SK-N-SH (cell line): ENCODE data around the gene EEF1AKMT4. TPM values are rescaled to one million over a fixed set of nuclear protein-coding genes. Genes with fewer than 3 reads are reported as not detected.

Experiments
- CTCF ChIA-PET: fragments of 300-600, 350-600 bp; formaldehyde crosslinking; extraction: SDS; loops from one replicate; lab custom pipeline; 2021; lab: Yijun Ruan, JAX
- POLR2A ChIA-PET: fragments of 350-600 bp; sonication (Branson Sonifier 250); formaldehyde crosslinking; extraction: SDS; loops from one replicate; lab custom pipeline; 2020; ENCODE audit warnings: antibody characterized with exemption, inconsistent platforms; lab: Yijun Ruan, JAX
- DNase-seq: peaks from one replicate; pipeline ENCODE4 v3.0.0; 2012
- H2AFZ ChIP-seq: fragments of 200-600 bp; sonication (generic); 2 replicates; pipeline ENCODE4 v1.8.1; 2016; ENCODE audit warnings: antibody characterized with exemption, mild to moderate bottlenecking, low read depth
- H3F3A ChIP-seq: fragments of 200-600 bp; sonication (generic); replicated peaks from 2 replicates; pipeline ENCODE3; 2016; ENCODE audit warnings: antibody characterized with exemption, mild to moderate bottlenecking; ENCODE audit not compliant: insufficient read depth
- H3K27ac ChIP-seq, 2 experiments: fragments of 200-500 bp in 1 of 2; fragments of 200-600 bp in 1 of 2; sonication (Bioruptor generic) in 1 of 2; sonication (generic), shearing (Covaris generic) in 1 of 2; 2 replicates each; pipeline versions ENCODE4 v1.5.1 to v1.6.1; 2014 to 2016; ENCODE audit warnings: low read depth in 2 of 2, inconsistent platforms in 1 of 2, low read length in 1 of 2, mild to moderate bottlenecking in 1 of 2, mixed read lengths in 1 of 2
- H3K27me3 ChIP-seq: fragments of 200-600 bp; sonication (generic), shearing (Covaris generic); 2 replicates; pipeline ENCODE4 v1.6.1; 2016; ENCODE audit warnings: mixed run types; ENCODE audit not compliant: insufficient read depth
- H3K36me3 ChIP-seq, 2 experiments: fragments of 200-500 bp in 1 of 2; fragments of 200-600 bp in 1 of 2; sonication (Bioruptor generic) in 1 of 2; sonication (generic) in 1 of 2; replicated peaks in 1 of 2; 2 replicates each; pipeline versions ENCODE3 to v1.5.1; 2014 to 2016; ENCODE audit warnings: low read length in 1 of 2, mild to moderate bottlenecking in 1 of 2; ENCODE audit not compliant: insufficient read depth in 2 of 2, control insufficient read depth in 1 of 2
- H3K4me1 ChIP-seq, 2 experiments: fragments of 200-500 bp in 1 of 2; fragments of 200-600 bp in 1 of 2; sonication (Bioruptor generic) in 1 of 2; sonication (generic), shearing (Covaris generic) in 1 of 2; 2 replicates each; pipeline versions ENCODE4 v1.5.1 to v1.6.1; 2014 to 2016; ENCODE audit warnings: low read depth in 1 of 2, low read length in 1 of 2, mixed run types in 1 of 2; ENCODE audit not compliant: insufficient read depth in 2 of 2, control insufficient read depth in 1 of 2
- H3K4me2 ChIP-seq: fragments of 200-600 bp; sonication (generic), shearing (Covaris generic); 2 replicates; pipeline ENCODE4 v1.6.1; 2017; ENCODE audit warnings: mixed run types
- H3K4me3 ChIP-seq, 2 experiments: fragments of 200-500 bp in 1 of 2; fragments of 200-600 bp in 1 of 2; sonication (Bioruptor generic) in 1 of 2; sonication (generic), shearing (Covaris generic) in 1 of 2; 2 replicates each; pipeline versions ENCODE4 v1.5.1 to v1.8.1; 2014 to 2016; ENCODE audit warnings: low read depth in 2 of 2, inconsistent platforms in 1 of 2, low read length in 1 of 2, mild to moderate bottlenecking in 1 of 2, mixed read lengths in 1 of 2, moderate library complexity in 1 of 2
- H3K79me2 ChIP-seq: fragments of 200-600 bp; sonication (generic); 2 replicates; pipeline ENCODE4 v1.8.1; 2017; ENCODE audit warnings: mild to moderate bottlenecking; ENCODE audit not compliant: insufficient read depth
- H3K9ac ChIP-seq: fragments of 200-600 bp; sonication (generic); 2 replicates; pipeline ENCODE4 v1.6.1; 2017; ENCODE audit warnings: mixed run types
- H3K9me2 ChIP-seq: fragments of 200-600 bp; sonication (generic); 2 replicates; pipeline ENCODE4 v1.6.1; 2017; ENCODE audit warnings: mixed run types
- H3K9me3 ChIP-seq: fragments of 200-600 bp; sonication (generic); 2 replicates; pipeline ENCODE4 v1.6.1; 2017; ENCODE audit warnings: mixed run types, mild to moderate bottlenecking, moderate library complexity
- H4K20me1 ChIP-seq: fragments of 200-600 bp; sonication (generic); 2 replicates; pipeline ENCODE4 v1.6.1; 2017; ENCODE audit warnings: mild to moderate bottlenecking, mixed run types; ENCODE audit not compliant: insufficient read depth
- CHD2 ChIP-seq: fragments of 150-350 bp; IDR thresholded peaks from 2 replicates; pipeline ENCODE4 v1.6.1; 2018; ENCODE audit warnings: low read length; ENCODE audit not compliant: partially characterized antibody
- CTCF ChIP-seq: fragments of 200-600 bp; sonication (generic); IDR thresholded peaks from 2 replicates; pipeline ENCODE4 v1.6.1; 2017; ENCODE audit warnings: antibody characterized with exemption, mild to moderate bottlenecking, moderate library complexity
- ELF1 ChIP-seq: IDR thresholded peaks from 2 replicates; pipeline ENCODE4 v1.4.0; 2012
- EP300 ChIP-seq, 2 experiments: IDR thresholded peaks; 2 replicates each; pipeline versions ENCODE4 v1.4.0 to v1.6.1; 2012; ENCODE audit warnings: borderline replicate concordance in 1 of 2, low read depth in 1 of 2, low read length in 1 of 2
- FOXJ3 ChIP-seq: sonication (generic); formaldehyde crosslinking; IDR thresholded peaks from 2 replicates; pipeline ENCODE4 v1.5.1; 2020; ENCODE audit warnings: mild to moderate bottlenecking, missing genetic modification reagents
- FOXM1 ChIP-seq: IDR thresholded peaks from 2 replicates; pipeline ENCODE4 v1.4.0; 2012; ENCODE audit warnings: low read depth, mild to moderate bottlenecking
- GATA2 ChIP-seq: sonication (generic); formaldehyde crosslinking; IDR thresholded peaks from 2 replicates; pipeline ENCODE4 v1.5.0; 2020; ENCODE audit warnings: mild to moderate bottlenecking, missing genetic modification reagents
- IRF3 ChIP-seq: fragments of 150-350 bp; IDR thresholded peaks from 2 replicates; pipeline ENCODE4 v1.6.1; 2016; ENCODE audit warnings: mild to moderate bottlenecking, low read depth, low read length
- JUND ChIP-seq: IDR thresholded peaks from 2 replicates; pipeline ENCODE4 v1.4.0; 2012
- MXI1 ChIP-seq: IDR thresholded peaks from 2 replicates; pipeline ENCODE4 v1.6.1; 2012; ENCODE audit warnings: mild to moderate bottlenecking, low read depth, low read length, improper control_type of control experiment
- NFIC ChIP-seq: IDR thresholded peaks from 2 replicates; pipeline ENCODE4 v1.4.0; 2012; ENCODE audit warnings: borderline replicate concordance
- PBX3 ChIP-seq: IDR thresholded peaks from 2 replicates; pipeline ENCODE4; 2012
- POLR2AphosphoS5 ChIP-seq: IDR thresholded peaks from 2 replicates; pipeline ENCODE4 v1.6.1; 2012; ENCODE audit warnings: low read depth, low read length
- RAD21 ChIP-seq: IDR thresholded peaks from 2 replicates; pipeline ENCODE4 v1.6.1; 2012; ENCODE audit warnings: mild to moderate bottlenecking, low read length
- RCOR1 ChIP-seq: fragments of 150-350 bp; IDR thresholded peaks from 2 replicates; pipeline ENCODE4 v1.6.1; 2017; ENCODE audit warnings: antibody characterized with exemption, low read length
- RFX5 ChIP-seq: IDR thresholded peaks from 2 replicates; pipeline ENCODE4 v1.6.1; 2012; ENCODE audit warnings: mild to moderate bottlenecking, improper control_type of control experiment, low read length
- RXRA ChIP-seq: IDR thresholded peaks from 2 replicates; pipeline ENCODE4 v1.4.0; 2012; ENCODE audit warnings: low read depth, mild to moderate bottlenecking, borderline replicate concordance
- SIN3A ChIP-seq: IDR thresholded peaks from 2 replicates; pipeline ENCODE4 v1.6.1; 2012; ENCODE audit warnings: low read depth, mild to moderate bottlenecking, low read length, moderate library complexity, borderline replicate concordance
- SMC3 ChIP-seq: IDR thresholded peaks from 2 replicates; pipeline ENCODE4 v1.6.1; 2012; ENCODE audit warnings: low read depth, low read length, improper control_type of control experiment
- TAF1 ChIP-seq: IDR thresholded peaks from 2 replicates; pipeline ENCODE4 v1.6.1; 2012; ENCODE audit warnings: low read depth, mild to moderate bottlenecking, low read length, moderate library complexity, borderline replicate concordance
- TCF12 ChIP-seq: IDR thresholded peaks from 2 replicates; pipeline ENCODE4 v1.4.0; 2012
- TEAD4 ChIP-seq: IDR thresholded peaks from 2 replicates; pipeline ENCODE4 v1.4.0; 2012; ENCODE audit warnings: mild to moderate bottlenecking, borderline replicate concordance; ENCODE audit not compliant: insufficient read depth
- YY1 ChIP-seq: IDR thresholded peaks from 2 replicates; pipeline ENCODE4 v1.4.0; 2012; ENCODE audit warnings: low read depth, mild to moderate bottlenecking
- ZBTB33 ChIP-seq: IDR thresholded peaks from 2 replicates; pipeline ENCODE4 v1.4.0; 2012; ENCODE audit warnings: low read depth, borderline replicate concordance
- WGBS: methylation state at CpG from one replicate; pipeline ENCODE4 v1.1.6; 2017; ENCODE audit warnings: low lambda C conversion rate; 5-methylcytosine and 5-hydroxymethylcytosine counted together
- polyA plus RNA-seq, 3 experiments: library from polyadenylated mRNA; depleted of rRNA; stranded (reverse); fragments of >200 nt; gene quantifications; 2 replicates each; pipeline ENCODE4 v1.2.3, GENCODE V29; 2012
- TF ChIP-seq, protein P1 (sequence below): fragments of 150-350 bp; IDR thresholded peaks from 2 replicates; pipeline ENCODE4 v1.6.1; 2017; ENCODE audit warnings: antibody characterized with exemption, low read length, low read depth, borderline replicate concordance

Gene EEF1AKMT4
- polyA plus RNA-seq, 1 of the 3 experiments (the other 2 are of a cell fraction), result 9.3 TPM

DNA sequence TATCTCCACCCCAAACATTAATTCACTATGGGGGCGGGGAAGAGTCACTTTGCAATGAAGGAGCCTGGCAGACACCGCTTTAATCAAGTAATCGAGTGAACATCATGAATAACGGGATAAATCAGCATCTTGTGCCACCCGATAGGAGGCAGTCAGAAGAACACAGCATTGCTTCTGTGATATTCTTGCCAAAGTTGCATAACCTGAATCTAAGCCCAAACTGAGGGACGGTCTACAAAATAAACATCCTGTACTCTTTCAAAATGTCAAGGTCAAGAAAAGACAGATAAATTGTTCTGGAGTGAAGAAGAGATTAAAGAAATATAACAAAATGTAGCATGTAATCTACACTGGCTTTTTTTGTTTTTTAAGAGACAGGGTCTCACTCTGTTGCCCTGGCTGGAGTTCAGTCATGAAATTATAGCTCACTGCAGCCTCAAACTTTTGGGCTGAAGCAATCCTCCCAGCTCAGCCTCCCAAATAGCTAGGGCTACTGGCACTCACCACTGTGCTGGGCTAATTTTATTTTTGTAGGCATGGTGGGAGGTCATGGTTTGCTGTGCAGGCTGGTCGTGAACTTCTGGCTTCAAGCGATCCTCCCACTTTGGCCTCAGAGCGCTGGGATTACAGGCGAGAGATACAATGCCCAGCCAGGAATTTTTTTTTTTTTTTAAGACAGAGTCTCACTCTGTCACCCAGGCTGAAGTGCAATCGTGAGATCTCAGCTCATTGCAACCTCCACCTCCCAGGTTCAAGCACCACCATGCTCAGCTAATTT, 40.1 kb upstream of the EEF1AKMT4 start (continued):
- TF ChIP-seq TAF1, result no peak

GRCh38 chr3:184211297-184211696, 38.2 kb upstream of the EEF1AKMT4 start:
- ChIA-PET CTCF (interaction anchor here (0.6 to 5.3 kb wide), 3 partner anchors 17 to 76 kb away, joined by 3 to 48 read pairs (median 17); partner anchors contain the start of genes EEF1AKMT4 and VWA5B2), POLR2A (interaction anchor here (0.9 kb wide), 1 partner anchor 17 kb away, joined by 5 read pairs; no protein-coding TSS in a partner anchor)
- no peak overlapping the region for H3K4me2 ChIP-seq
- H3K27me3 ChIP-seq, result peaks cover 15% of the 10 kb centered on the region; the same call in 1 of the 2 replicates
- no peak overlapping the region for H2AFZ ChIP-seq
- peak; percentile 67 for DNase-seq
- 17% methylated on average over 5 of the region's 5 CpGs for WGBS
- H3K4me3 ChIP-seq, result no peak overlapping the region
- no peaks in the 10 kb centered on the region for H3K9me2 ChIP-seq
- no peaks in the 10 kb centered on the region for H3K79me2 ChIP-seq
- no peaks in the 10 kb centered on the region for H4K20me1 ChIP-seq
- H3K4me1 ChIP-seq, result peaks cover 0 to 3% of the 10 kb centered on the region in 2 experiments; a peak in 1 of 4 replicates
- no peak overlapping the region for H3K9ac ChIP-seq
- peak overlapping the region in 1 of 2 experiments; percentile 86; a peak in 2 of 4 replicates for H3K27ac ChIP-seq
- H3F3A ChIP-seq, result no peaks in the 10 kb centered on the region
- no peaks in the 10 kb centered on the region for H3K36me3 ChIP-seq
- no peaks in the 10 kb centered on the region for H3K9me3 ChIP-seq
- peak; percentile 99 for TF ChIP-seq RCOR1
- TF ChIP-seq JUND, result peak; percentile 20; the same call in 1 of the 2 replicates
- no peak for TF ChIP-seq PBX3
- TF ChIP-seq RFX5, result no peak; the same call in 1 of the 2 replicates
- TF ChIP-seq, protein P1, sequence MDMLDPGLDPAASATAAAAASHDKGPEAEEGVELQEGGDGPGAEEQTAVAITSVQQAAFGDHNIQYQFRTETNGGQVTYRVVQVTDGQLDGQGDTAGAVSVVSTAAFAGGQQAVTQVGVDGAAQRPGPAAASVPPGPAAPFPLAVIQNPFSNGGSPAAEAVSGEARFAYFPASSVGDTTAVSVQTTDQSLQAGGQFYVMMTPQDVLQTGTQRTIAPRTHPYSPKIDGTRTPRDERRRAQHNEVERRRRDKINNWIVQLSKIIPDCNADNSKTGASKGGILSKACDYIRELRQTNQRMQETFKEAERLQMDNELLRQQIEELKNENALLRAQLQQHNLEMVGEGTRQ, result no peak
- no peak for TF ChIP-seq ELF1
- peak; percentile 100 for TF ChIP-seq GATA2 (CRISPR knock-in tag)
- peak; percentile 93; the same call in 1 of the 2 replicates for TF ChIP-seq FOXJ3 (CRISPR knock-in tag)
- TF ChIP-seq RAD21, result peak; percentile 26
- no peak for TF ChIP-seq RXRA
- TF ChIP-seq SIN3A, result no peak
- TF ChIP-seq ZBTB33, result no peak
- TF ChIP-seq SMC3, result no peak
- TF ChIP-seq EP300 (IDR thresholded peaks at IDR 0.05; ENCODE audit: borderline replicate concordance in 1 of 2, low read depth in 1 of 2, low read length in 1 of 2), result peak in 1 of 2 experiments; percentile 99; a peak in 2 of 4 replicates
- peak; percentile 87 for TF ChIP-seq CHD2
- TF ChIP-seq IRF3, result no peak
- TF ChIP-seq TCF12, result peak; percentile 72
- no peak for TF ChIP-seq YY1
- peak; percentile 68 for TF ChIP-seq NFIC
- TF ChIP-seq POLR2AphosphoS5, result peak; percentile 54; the same call in 1 of the 2 replicates
- TF ChIP-seq CTCF, result no peak
- TF ChIP-seq TEAD4, result no peak
- TF ChIP-seq MXI1, result peak; percentile 27; the same call in 1 of the 2 replicates
- no peak for TF ChIP-seq FOXM1
